Measurements from ENCODE around the gene OR2D2. TPM values are rescaled to one million over a fixed set of nuclear protein-coding genes. Genes with fewer than 3 reads are reported as not detected.

OR2D2 gene
- total RNA-seq, 1 donor from 2014 or later, result 0.35 TPM

- no peak for DNase-seq (ENCODE audit: low read depth)
- TF ChIP-seq CTCF (conservative IDR thresholded peaks at IDR 0.05; ENCODE audit: low read depth, low read length), result no peak
- no peak overlapping the region for H3K4me3 ChIP-seq (ENCODE audit: low read depth, low read length)
These were observed 47.9 kb downstream of the OR2D2 start for GRCh38 chr11:6844356-6844755.

- no peak for DNase-seq (ENCODE audit: low read depth)
- no peak for TF ChIP-seq CTCF (conservative IDR thresholded peaks at IDR 0.05; ENCODE audit: low read depth, low read length)
- no peak overlapping the region for H3K4me3 ChIP-seq (ENCODE audit: low read depth, low read length)
These were observed 48.6 kb downstream of the OR2D2 start for GRCh38 chr11:6843670-6844069.

DNA sequence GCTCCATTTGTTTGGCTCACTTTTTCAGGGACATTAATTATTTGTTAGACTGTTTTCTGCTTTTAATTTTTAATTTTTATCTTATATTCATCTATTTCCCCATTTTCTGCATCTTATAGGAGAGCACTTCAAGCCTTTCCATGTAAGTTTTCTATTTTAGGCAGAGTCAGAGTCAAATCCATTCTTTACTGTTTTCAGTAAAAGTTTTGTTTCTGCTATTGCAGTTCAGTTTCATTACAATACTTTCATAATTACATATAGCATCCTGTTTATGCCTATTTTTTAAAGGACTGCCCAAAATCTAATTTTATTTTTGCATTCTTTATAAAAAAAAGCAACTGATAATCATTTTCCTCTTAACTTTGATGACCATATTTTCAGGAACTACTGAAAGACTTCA lies 50.6 kb downstream of the OR2D2 start:
- no peak for TF ChIP-seq CTCF (conservative IDR thresholded peaks at IDR 0.05; ENCODE audit: low read depth, low read length)
- DNase-seq (ENCODE audit: low read depth), result no peak
- no peak overlapping the region for H3K4me3 ChIP-seq (ENCODE audit: low read depth, low read length)

Other genes with a start within 250 kb of the OR2D2 start
- gene DCHS1, start 236.7 kb downstream of the OR2D2 start, total RNA-seq, result 1.2 and 1.8 TPM in 2 replicates
- 44.7 and 62.6 TPM in 2 replicates for gene MRPL17, start 209.2 kb downstream of the OR2D2 start, total RNA-seq
- 0.14 TPM in 1 of 2 replicates, not detected in the other for gene OR2AG2, start 120.5 kb downstream of the OR2D2 start, total RNA-seq
- gene OR2AG1, start 109.5 kb downstream of the OR2D2 start, total RNA-seq, result not detected in 2 replicates
- 0.07 TPM in 1 of 2 replicates, not detected in the other for gene OR6A2, start 92.8 kb downstream of the OR2D2 start, total RNA-seq
- not detected in 2 replicates for gene OR10A5, start 46.8 kb downstream of the OR2D2 start, total RNA-seq
- not detected in 2 replicates for gene OR10A2, start 29.4 kb downstream of the OR2D2 start, total RNA-seq
- gene OR10A4, start 15.9 kb downstream of the OR2D2 start, total RNA-seq, result not detected in 2 replicates
- not detected in 2 replicates for gene OR2D3, start 28.5 kb upstream of the OR2D2 start, total RNA-seq
- 2.8 and 5.6 TPM in 2 replicates for gene ZNF215, start 33.9 kb upstream of the OR2D2 start, total RNA-seq
- gene ZNF214, start 127.8 kb upstream of the OR2D2 start, total RNA-seq, result 1.1 and 1.5 TPM in 2 replicates
- 0.23 TPM in 1 of 2 replicates, not detected in the other for gene NLRP14, start 128.0 kb upstream of the OR2D2 start, total RNA-seq
- 0.14 TPM in 1 of 2 replicates, not detected in the other for gene RBMXL2, start 196.5 kb upstream of the OR2D2 start, total RNA-seq